Neural crest cell (in vitro differentiated cells): Measurements from ENCODE around the gene VAC14. TPM values are rescaled to one million over a fixed set of nuclear protein-coding genes. Genes with fewer than 3 reads are reported as not detected.
A peak's percentile ranks its signal among the peaks of the same experiment; 100 is the strongest.

Experiments used
- DNase-seq: peaks from one replicate; pipeline ENCODE4 v3.0.0; 2021; ENCODE audit warnings: low read depth, mixed read lengths, low spot score
- H3K27ac Mint-ChIP-seq: one replicate; pipeline ENCODE4 v1.8.0; 2021; ENCODE audit warnings: mild to moderate bottlenecking, mixed read lengths; ENCODE audit not compliant: unreplicated experiment
- H3K27me3 Mint-ChIP-seq: 2 replicates; pipeline ENCODE4 v1.8.0; 2021; ENCODE audit warnings: low read depth, mild to moderate bottlenecking, mixed read lengths
- H3K36me3 Mint-ChIP-seq: 2 replicates; pipeline ENCODE4 v1.8.0; 2021; ENCODE audit warnings: low read depth, mild to moderate bottlenecking, mixed read lengths
- H3K4me1 Mint-ChIP-seq: 2 replicates; pipeline ENCODE4 v1.8.0; 2021; ENCODE audit warnings: mixed read lengths
- H3K4me3 Mint-ChIP-seq: one replicate; pipeline ENCODE4 v1.8.0; 2021; ENCODE audit warnings: mild to moderate bottlenecking, mixed read lengths
- H3K9me3 Mint-ChIP-seq: 2 replicates; pipeline ENCODE4 v1.8.0; 2021; ENCODE audit warnings: mixed read lengths
- CTCF ChIP-seq: fragments of 200-600 bp; sonication (generic); conservative IDR thresholded peaks from 2 replicates; pipeline ENCODE4 v1.5.0; 2021; ENCODE audit warnings: antibody characterized with exemption, mild to moderate bottlenecking
- total RNA-seq: library from RNA; stranded (reverse); gene quantifications from 2 replicates; pipeline ENCODE4 v1.2.1, GENCODE V29; 2021

The VAC14 gene
- total RNA-seq, 1 donor from 2014 or later = 46.7 TPM

DNA sequence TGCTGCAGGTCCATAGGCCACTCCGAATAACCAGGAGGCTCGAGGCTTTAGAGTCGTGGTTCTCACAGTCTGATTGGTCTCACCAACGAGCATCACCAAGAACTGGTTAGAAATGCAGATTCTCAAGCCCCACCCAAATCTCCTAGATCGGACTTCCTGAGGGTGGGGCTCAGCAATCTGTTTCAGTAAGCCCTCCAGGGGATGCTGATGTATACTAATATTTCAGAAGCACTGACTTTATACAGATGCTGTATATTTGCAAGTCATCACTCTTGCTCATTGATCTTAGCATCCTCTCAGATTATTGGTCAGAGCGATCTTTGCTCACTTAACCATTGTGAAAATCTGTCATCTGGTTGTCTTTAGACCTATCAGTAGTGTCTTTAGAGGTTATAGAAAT lies 4.4 kb upstream of the VAC14 start:
- TF ChIP-seq CTCF = no peak
- Mint-ChIP-seq H3K4me3 (no peak overlapping the region), H3K4me1 (peaks cover 10% of the 10 kb centered on the region), H3K9me3 (peaks cover 2% of the 10 kb centered on the region), H3K36me3 (no peaks in the 10 kb centered on the region), H3K27ac (no peak overlapping the region), H3K27me3 (peaks cover 72% of the 10 kb centered on the region)
- DNase-seq = no peak

GRCh38 chr16:70804734-70805169 lies 3.8 kb upstream of the VAC14 start:
- Mint-ChIP-seq H3K36me3 (no peaks in the 10 kb centered on the region), H3K27ac (no peak overlapping the region), H3K27me3 (peaks cover 67% of the 10 kb centered on the region), H3K9me3 (peaks cover 2% of the 10 kb centered on the region), H3K4me3 (no peak overlapping the region), H3K4me1 (peaks cover 15% of the 10 kb centered on the region)
- no peak for TF ChIP-seq CTCF
- DNase-seq = no peak

DNA sequence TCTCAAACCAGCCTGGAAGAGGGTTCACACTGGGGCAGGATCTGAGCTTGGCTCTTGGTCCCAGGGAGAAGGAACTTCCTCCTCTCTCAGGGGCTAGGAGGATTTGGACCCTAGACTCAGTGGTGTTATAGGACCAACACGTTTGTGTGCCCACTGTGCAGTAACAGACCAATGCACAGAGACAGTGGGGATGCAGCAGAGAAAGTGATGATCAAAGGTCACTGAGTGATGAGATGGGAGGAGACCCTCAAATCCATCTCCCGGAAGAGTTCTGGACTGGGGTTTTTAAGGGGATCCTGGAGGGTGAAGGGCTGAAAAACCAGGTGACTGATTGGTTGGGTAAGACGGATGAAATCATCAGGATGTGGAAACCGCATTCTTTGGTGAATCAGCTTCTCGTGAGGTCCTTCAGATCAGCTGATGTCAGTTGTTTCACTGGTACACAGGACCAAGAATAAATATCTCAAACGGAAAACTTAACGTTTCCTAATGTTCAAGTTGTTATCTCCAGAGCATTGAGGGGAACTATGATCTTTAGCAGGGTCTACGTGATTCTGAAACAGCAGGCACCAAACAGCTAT lies 3.3 kb upstream of the VAC14 start:
- TF ChIP-seq CTCF = no peak
- Mint-ChIP-seq H3K36me3 (no peaks in the 10 kb centered on the region), H3K9me3 (peaks cover 2% of the 10 kb centered on the region), H3K27ac (no peak overlapping the region), H3K4me1 (peaks cover 19% of the 10 kb centered on the region), H3K27me3 (peaks cover 63% of the 10 kb centered on the region), H3K4me3 (no peak overlapping the region)
- DNase-seq = no peak

DNA sequence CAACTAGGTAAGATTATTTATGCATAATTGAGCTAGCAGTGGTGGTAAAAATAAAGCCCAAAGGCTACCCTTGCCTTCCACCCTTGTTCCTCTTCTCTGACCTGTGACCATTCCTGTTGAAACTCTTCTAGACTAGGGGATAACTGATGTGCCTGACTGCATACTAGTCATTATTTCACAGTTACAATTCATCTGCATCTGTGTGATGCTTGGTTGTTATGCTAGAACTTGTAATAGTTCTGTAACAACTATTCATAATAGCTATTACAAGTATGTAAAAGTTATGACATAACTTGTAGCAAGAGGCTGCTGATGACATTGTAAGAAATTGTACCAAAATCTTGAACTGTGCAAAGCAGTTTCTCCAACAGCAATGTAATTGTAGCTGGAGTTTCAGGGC lies 2.4 kb upstream of the VAC14 start:
- no peak for DNase-seq
- TF ChIP-seq CTCF = no peak
- H3K9me3 Mint-ChIP-seq = peaks cover 2% of the 10 kb centered on the region
- H3K36me3 Mint-ChIP-seq = no peaks in the 10 kb centered on the region
- H3K4me1 Mint-ChIP-seq = peaks cover 22% of the 10 kb centered on the region
- no peak overlapping the region for H3K27ac Mint-ChIP-seq
- H3K4me3 Mint-ChIP-seq = no peak overlapping the region
- peaks cover 59% of the 10 kb centered on the region for H3K27me3 Mint-ChIP-seq

DNA sequence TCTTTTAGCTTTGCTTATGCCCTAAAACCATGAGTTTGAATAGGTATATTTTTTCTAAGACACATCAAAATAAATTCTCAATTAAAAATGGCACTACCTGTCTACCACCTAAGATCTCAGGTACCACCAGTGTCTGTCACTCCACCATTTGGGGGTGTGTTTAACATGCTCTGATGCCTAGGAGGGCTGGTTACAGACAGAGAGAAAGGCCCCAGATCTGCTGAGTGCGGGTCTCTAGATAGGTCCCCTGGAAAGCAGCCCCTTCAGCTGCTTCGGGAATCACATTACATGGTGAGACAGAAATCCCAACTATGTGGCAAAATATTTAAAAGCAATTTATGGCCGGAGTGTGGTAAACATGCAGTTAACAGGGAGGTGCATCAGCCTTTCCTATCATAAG lies 653 bp upstream of the VAC14 start:
- Mint-ChIP-seq H3K4me1 (peaks cover 22% of the 10 kb centered on the region), H3K27ac (no peak overlapping the region), H3K27me3 (peaks cover 46% of the 10 kb centered on the region), H3K36me3 (no peaks in the 10 kb centered on the region), H3K4me3 (peak overlapping the region; percentile 90), H3K9me3 (peaks cover 2% of the 10 kb centered on the region)
- no peak for TF ChIP-seq CTCF
- DNase-seq = no peak
